Measurements from ENCODE around the gene EEPD1. TPM values are rescaled to one million over a fixed set of nuclear protein-coding genes. Genes with fewer than 3 reads are reported as not detected.
A peak's percentile ranks its signal among the peaks of the same experiment; 100 is the strongest.

EEPD1 gene
- total RNA-seq, 1 donor from 2014 or later, result 9.9 TPM

DNA sequence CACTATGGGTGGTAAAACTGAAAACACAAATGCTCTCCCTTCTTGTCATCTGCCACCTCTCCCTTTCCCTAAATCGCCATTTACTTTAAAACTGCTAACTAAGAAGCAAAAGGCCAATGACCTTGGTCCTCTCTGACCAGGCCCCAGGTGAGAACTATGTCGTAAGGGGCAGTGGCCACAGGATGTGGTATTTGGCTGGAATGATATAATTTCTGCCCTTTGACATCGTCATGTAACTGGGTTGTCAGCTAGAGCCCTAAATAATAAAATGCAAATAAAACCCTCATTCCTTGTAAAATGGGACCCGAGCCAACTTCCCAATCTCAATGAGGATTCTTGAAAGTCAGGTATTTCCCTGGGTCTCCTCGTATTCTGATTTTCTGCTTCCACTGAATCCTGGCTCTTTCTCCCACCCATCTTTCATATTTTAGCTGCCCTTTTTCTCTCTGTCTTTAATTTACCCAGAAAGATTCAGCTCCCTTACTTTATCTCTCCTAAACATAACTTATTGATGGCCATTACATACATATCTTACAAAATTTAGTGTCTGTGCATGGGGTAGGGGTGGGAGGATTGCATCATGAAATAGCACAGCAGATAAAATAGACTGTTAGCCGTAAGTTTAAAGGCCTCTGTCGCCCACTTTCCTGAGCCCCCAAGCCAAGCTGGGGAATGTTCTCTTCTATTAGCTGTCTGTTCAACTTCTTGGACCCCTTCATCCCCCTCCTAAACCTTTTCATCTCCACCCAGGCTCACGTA is 3.2 kb upstream of the EEPD1 start:
- no peak overlapping the region for H3K27ac ChIP-seq
- H3K4me3 ChIP-seq, result no peak overlapping the region
- intact Hi-C loops (cut with DNase I), result no loop called here
- TF ChIP-seq, protein P1, sequence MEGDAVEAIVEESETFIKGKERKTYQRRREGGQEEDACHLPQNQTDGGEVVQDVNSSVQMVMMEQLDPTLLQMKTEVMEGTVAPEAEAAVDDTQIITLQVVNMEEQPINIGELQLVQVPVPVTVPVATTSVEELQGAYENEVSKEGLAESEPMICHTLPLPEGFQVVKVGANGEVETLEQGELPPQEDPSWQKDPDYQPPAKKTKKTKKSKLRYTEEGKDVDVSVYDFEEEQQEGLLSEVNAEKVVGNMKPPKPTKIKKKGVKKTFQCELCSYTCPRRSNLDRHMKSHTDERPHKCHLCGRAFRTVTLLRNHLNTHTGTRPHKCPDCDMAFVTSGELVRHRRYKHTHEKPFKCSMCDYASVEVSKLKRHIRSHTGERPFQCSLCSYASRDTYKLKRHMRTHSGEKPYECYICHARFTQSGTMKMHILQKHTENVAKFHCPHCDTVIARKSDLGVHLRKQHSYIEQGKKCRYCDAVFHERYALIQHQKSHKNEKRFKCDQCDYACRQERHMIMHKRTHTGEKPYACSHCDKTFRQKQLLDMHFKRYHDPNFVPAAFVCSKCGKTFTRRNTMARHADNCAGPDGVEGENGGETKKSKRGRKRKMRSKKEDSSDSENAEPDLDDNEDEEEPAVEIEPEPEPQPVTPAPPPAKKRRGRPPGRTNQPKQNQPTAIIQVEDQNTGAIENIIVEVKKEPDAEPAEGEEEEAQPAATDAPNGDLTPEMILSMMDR (IDR thresholded peaks at IDR 0.05), result no peak
- ATAC-seq (no peak), DNase-seq (no peak)
- no peaks in the 10 kb centered on the region for H3K9me3 ChIP-seq
- H3K27me3 ChIP-seq, result no peaks in the 10 kb centered on the region
- no peaks in the 10 kb centered on the region for H3K36me3 ChIP-seq
- H3K4me1 ChIP-seq, result peaks cover 11% of the 10 kb centered on the region

DNA sequence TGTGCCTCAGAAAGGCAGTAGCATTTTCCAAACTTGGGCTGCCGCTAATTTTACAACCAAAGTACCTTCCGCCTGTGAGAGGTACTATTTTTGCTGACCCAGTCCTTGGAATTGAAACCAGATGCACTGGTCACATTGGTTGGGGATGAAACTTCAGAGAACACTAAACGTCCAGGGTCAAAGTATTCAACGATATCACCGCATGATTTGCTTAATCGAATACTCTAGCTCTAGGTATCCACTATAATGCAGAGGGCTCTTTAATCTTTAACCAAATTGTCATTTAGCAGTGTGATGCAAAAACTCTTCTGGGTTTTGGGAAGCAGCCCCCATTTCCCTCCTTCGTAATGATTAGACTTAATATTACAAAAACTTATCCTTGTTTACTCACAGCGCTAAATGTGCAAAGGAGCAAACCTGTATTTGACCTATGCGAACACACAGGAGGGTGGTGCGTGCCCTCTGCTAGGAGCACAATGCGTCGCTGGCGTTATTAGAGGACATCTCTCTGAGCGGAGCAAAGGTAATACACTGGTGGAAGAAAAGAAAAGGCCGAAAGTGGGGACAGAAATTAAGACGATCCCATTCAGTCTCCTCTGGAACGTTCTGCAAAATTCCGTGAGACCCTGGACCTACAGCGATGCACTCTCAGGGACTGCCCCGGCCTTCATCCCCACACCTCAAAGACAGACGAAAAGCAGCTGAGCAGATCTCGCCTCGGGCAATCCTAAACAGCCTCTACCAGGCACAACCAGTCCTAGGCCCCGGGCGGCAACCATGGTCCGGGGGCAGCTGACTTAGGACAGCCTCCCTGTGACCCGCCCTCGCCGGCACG is 916 bp upstream of the EEPD1 start:
- ATAC-seq (no peak), DNase-seq (no peak)
- Histone ChIP-seq H3K27me3 (no peaks in the 10 kb centered on the region), H3K27ac (peak overlapping the region; percentile 78), H3K9me3 (no peaks in the 10 kb centered on the region), H3K4me3 (peak overlapping the region; percentile 88), H3K36me3 (no peaks in the 10 kb centered on the region), H3K4me1 (peaks cover 27% of the 10 kb centered on the region)
- TF ChIP-seq, protein P1 (IDR thresholded peaks at IDR 0.05), result no peak
- intact Hi-C loops (cut with DNase I), result no loop called here

DNA sequence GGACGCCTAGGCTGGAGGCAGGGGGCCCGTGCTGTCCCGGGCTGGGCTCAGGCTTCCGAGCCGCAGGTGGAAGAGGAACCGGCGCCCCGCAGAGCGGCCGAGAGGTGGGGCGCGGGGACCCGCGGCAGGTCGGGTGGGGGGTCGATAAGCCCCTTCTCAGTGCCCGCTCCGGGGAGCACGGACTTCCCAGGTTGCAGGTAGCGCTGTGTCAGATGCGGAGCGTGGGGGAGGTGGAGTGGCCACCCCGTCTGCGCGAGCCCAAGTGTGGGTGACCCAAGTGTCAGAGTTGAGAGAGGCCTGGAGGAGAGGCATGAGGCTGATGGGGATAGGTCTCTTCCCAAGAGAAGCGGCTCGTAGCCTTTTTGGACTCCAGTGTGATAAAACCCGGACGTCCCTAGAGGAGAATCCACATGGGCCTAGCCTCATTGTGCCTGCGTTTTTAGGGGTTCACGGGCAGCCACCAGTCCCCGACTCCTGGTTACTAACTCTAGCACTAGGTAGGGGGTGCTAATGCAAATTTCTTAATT is 580 bp downstream of the EEPD1 start:
- Histone ChIP-seq H3K4me1 (peaks cover 27% of the 10 kb centered on the region), H3K27me3 (no peaks in the 10 kb centered on the region), H3K4me3 (peak overlapping the region; percentile 88), H3K36me3 (no peaks in the 10 kb centered on the region), H3K9me3 (no peaks in the 10 kb centered on the region), H3K27ac (peak overlapping the region; percentile 74)
- no peak for ATAC-seq
- intact Hi-C loops (cut with DNase I), result no loop called here
- TF ChIP-seq, protein P1 (IDR thresholded peaks at IDR 0.05), result no peak
- DNase-seq, result peak; percentile 82

DNA sequence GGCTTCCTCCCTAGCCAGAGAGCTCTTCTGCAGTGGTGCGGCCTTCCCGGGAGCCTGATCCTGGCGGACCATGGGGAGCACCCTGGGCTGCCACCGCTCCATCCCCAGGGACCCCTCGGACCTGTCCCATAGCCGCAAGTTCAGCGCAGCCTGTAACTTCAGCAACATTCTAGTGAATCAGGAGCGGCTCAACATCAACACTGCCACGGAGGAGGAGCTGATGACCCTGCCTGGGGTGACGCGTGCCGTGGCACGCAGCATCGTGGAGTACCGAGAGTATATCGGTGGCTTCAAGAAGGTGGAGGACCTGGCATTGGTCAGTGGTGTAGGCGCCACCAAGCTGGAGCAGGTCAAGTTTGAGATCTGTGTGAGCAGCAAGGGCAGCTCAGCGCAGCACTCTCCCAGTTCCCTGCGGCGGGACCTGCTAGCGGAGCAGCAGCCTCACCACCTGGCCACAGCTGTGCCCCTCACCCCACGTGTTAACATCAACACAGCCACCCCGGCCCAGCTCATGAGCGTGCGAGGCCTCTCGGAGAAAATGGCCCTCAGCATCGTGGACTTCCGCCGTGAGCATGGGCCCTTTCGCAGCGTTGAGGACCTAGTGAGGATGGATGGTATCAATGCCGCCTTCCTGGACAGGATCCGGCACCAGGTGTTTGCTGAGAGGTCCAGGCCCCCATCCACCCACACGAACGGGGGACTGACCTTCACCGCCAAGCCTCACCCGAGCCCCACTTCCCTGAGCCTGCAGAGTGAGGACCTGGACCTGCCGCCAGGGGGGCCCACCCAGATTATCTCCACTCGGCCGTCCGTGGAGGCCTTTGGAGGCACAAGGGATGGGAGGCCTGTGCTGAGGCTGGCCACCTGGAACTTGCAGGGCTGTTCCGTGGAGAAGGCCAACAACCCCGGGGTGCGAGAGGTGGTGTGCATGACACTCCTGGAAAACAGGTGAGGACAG is 1.5 kb downstream of the EEPD1 start:
- intact Hi-C loops (cut with DNase I), result no loop called here
- H3K36me3 ChIP-seq, result no peaks in the 10 kb centered on the region

More for the DNA sequence above, 1.5 kb downstream of the EEPD1 start:
- Histone ChIP-seq H3K4me3 (peak overlapping the region; percentile 88), H3K27me3 (no peaks in the 10 kb centered on the region), H3K9me3 (no peaks in the 10 kb centered on the region), H3K4me1 (peaks cover 27% of the 10 kb centered on the region), H3K27ac (no peak overlapping the region)
- DNase-seq (no peak), ATAC-seq (no peak)
- TF ChIP-seq, protein P1 (IDR thresholded peaks at IDR 0.05), result no peak

All from upper lobe of right lung (tissue), 1 donor.